Astrocyte of the spinal cord (primary cell): ENCODE measurements around the gene PLEKHA1.

Source experiments
- DNase-seq: peaks from one replicate; pipeline ENCODE4 v3.0.0; 2011; ENCODE audit warnings: low read depth, low spot score
- H3K4me3 ChIP-seq: 2 replicates; pipeline ENCODE4 v1.5.1; 2011; ENCODE audit warnings: low read depth, mild to moderate bottlenecking, low read length, moderate library complexity
- CTCF ChIP-seq: IDR thresholded peaks from 2 replicates; pipeline ENCODE4 v1.5.1; 2012; ENCODE audit warnings: low read depth, mild to moderate bottlenecking, low read length, inconsistent platforms
- in situ Hi-C: cut with HindIII; loops from 2 replicates; pipeline ENCODE4 v1.10.0; 2017; ENCODE audit warnings: low sequenced_read_pairs

Gene PLEKHA1

GRCh38 chr10:122391875-122392274, 17.4 kb downstream of the PLEKHA1 start:
- TF ChIP-seq CTCF = no peak
- no peak for DNase-seq
- H3K4me3 ChIP-seq = no peak overlapping the region
- in situ Hi-C loops = no loop called here

- H3K4me3 ChIP-seq = no peak overlapping the region
- in situ Hi-C loops = no loop called here
- TF ChIP-seq CTCF = no peak
- DNase-seq = no peak
These were observed 18.3 kb downstream of the PLEKHA1 start for GRCh38 chr10:122392835-122393234.

GRCh38 chr10:122393288-122393687, 18.8 kb downstream of the PLEKHA1 start:
- TF ChIP-seq CTCF = no peak
- DNase-seq = no peak
- no peak overlapping the region for H3K4me3 ChIP-seq
- in situ Hi-C loops = no loop called here

DNA sequence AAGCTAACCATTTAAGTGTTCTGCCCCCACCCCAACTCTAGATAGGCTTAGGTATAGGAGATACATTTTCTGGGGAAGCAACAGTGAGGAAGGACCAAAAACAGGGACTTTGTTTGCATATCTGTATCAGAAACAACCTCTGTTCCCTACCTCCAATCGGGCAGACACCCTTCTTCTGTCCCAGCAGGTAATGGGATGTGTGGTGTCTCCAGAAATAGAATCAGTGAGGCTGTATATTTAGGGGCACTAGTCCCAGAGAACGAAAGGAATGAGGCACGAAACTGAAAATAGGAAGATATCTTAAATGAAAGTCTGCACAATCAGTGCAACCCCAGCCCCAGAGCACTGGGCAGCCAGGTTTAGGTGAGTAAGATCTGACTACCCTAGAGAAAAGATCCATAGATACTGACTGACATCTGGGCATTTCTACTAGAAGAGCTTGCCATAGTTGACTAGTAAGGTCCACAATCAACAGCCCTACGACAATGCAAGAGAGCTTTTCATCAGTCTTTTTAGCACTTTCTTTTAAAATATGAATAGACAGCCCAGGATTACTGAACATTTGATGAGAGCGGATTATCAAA, 28.1 kb downstream of the PLEKHA1 start:
- in situ Hi-C loops = no loop called here
- TF ChIP-seq CTCF = no peak
- no peak overlapping the region for H3K4me3 ChIP-seq
- no peak for DNase-seq

DNA sequence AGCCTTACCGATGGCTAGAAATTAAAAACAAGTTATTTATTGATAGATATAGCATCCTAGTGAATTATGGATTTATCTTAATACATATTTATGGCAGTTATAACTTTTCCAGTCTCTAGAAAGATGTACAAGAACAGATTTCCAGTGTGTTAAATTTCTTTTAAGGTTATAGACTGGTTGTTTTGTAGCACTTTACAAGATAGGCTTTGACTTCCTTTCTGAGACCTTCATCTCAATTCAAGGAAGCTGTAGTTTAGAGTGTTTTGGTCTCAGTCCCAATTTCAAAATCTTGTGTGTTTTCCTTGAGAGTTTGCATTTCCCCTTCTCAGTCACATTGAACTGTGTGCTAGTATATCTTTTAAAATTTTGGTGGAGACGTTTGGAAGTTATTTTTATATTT, 30.1 kb downstream of the PLEKHA1 start:
- in situ Hi-C loops = no loop called here
- TF ChIP-seq CTCF = no peak
- H3K4me3 ChIP-seq = no peak overlapping the region
- DNase-seq = no peak

DNA sequence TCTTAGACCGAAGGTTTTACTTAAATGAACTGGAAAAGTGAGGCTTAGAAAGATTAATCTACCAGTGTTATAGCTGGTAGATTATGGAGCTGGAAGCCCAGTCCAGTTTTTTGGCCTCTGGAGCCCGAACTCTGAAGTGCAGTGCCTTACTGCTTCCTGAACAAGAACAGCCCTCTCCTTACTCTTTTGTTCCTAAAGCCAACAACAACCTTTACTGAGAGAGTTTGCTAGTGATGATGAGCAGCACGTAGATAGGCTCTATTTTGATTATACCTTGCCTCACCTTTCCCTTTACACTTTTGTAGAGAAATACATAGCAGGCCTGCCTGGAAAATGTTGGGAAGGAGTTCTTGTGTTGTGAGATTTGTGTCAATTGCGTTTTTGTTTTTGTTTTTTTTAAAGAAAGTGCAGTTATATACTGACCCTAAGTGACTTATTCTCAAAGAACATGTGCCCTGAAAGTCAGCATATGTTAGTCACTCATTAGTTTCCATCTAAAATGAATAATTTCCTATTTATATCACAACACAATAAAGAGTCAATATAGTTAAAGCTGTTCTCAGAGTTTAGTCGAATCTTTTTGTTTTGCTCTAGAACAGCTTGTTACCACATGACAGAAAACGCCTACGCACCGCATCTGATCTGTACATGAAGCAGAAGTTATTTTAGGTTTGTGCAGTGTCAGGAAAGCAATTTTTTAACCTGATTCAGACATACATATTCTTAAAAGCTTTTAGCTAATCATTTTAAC, 33.0 kb downstream of the PLEKHA1 start:
- in situ Hi-C loops = no loop called here
- no peak for DNase-seq
- H3K4me3 ChIP-seq = no peak overlapping the region
- no peak for TF ChIP-seq CTCF
